Caco-2 (cell line): ENCODE results near the gene SLX4IP. TPM values are rescaled to one million over a fixed set of nuclear protein-coding genes. Genes with fewer than 3 reads are reported as not detected.

Experiments
- BruUV-seq: library from RNA; stranded (reverse); fragments of 400-500 nt; replicated peaks from 2 replicates; lab custom pipeline; 2021; lab: Mats Ljungman, UMichigan
- CTCF ChIA-PET: fragments of 300-600 bp; sonication (Branson Sonifier 250); formaldehyde crosslinking; loops from one replicate; lab custom pipeline; 2022; ENCODE audit warnings: antibody characterized with exemption; lab: Charles Lee
- POLR2A ChIA-PET: fragments of 300-600 bp; sonication (Branson Sonifier 250); formaldehyde crosslinking; loops from one replicate; lab custom pipeline; 2022; ENCODE audit warnings: antibody characterized with exemption; lab: Charles Lee
- DNase-seq, 2 experiments: peaks; one replicate each; pipeline versions ENCODE4 v3.0.0 to v3.0.0-alpha.2; 2020 to 2022
- H3K27me3 ChIP-seq: replicated peaks from 2 replicates; pipeline ENCODE4 v1.6.0; 2011; ENCODE audit warnings: low read length; ENCODE audit not compliant: control insufficient read depth, insufficient read depth
- H3K36me3 ChIP-seq: 2 replicates; pipeline ENCODE4 v1.5.1; 2011; ENCODE audit warnings: low read length; ENCODE audit not compliant: control insufficient read depth, insufficient read depth
- H3K4me1 ChIP-seq: fragments of 250-450 bp; sonication (Bioruptor Pico); 2 replicates; pipeline ENCODE4 v1.5.1; 2020; ENCODE audit warnings: mild to moderate bottlenecking
- H3K4me3 ChIP-seq: 2 replicates; pipeline ENCODE4 v1.5.1; 2011; ENCODE audit warnings: low read depth, mild to moderate bottlenecking, control low read depth, low read length
- H3K9me3 ChIP-seq: fragments of 250-450 bp; sonication (Bioruptor Pico); 2 replicates; pipeline ENCODE4 v1.5.1; 2020; ENCODE audit warnings: mild to moderate bottlenecking, moderate library complexity
- H3K27ac Mint-ChIP-seq: one replicate; pipeline ENCODE4 v1.8.0; 2022; ENCODE audit warnings: mixed read lengths; ENCODE audit not compliant: unreplicated experiment
- H3K27me3 Mint-ChIP-seq: one replicate; pipeline ENCODE4 v1.8.0; 2022; ENCODE audit warnings: mixed read lengths; ENCODE audit not compliant: insufficient read depth, unreplicated experiment
- H3K36me3 Mint-ChIP-seq: one replicate; pipeline ENCODE4 v1.8.0; 2022; ENCODE audit warnings: mild to moderate bottlenecking, mixed read lengths; ENCODE audit not compliant: insufficient read depth, unreplicated experiment
- H3K4me1 Mint-ChIP-seq: one replicate; pipeline ENCODE4 v1.8.0; 2022; ENCODE audit warnings: low read depth, mixed read lengths; ENCODE audit not compliant: unreplicated experiment
- H3K4me3 Mint-ChIP-seq: one replicate; pipeline ENCODE4 v1.8.0; 2022; ENCODE audit warnings: mild to moderate bottlenecking, moderate library complexity, mixed read lengths; ENCODE audit not compliant: unreplicated experiment
- H3K9me3 Mint-ChIP-seq: one replicate; pipeline ENCODE4 v1.8.0; 2022; ENCODE audit warnings: mixed read lengths; ENCODE audit not compliant: unreplicated experiment
- CTCF ChIP-seq, 2 experiments: fragments of 200-600 bp in 1 of 2; IDR thresholded peaks; 1 replicate in 1 of 2; 2 replicates in 1 of 2; pipeline versions ENCODE4 v1.5.1 to v1.8.0; 2011 to 2022; ENCODE audit warnings: antibody characterized with exemption in 1 of 2, control low read depth in 1 of 2, inconsistent platforms in 1 of 2, low read depth in 1 of 2, low read length in 1 of 2, mild to moderate bottlenecking in 1 of 2, moderate library complexity in 1 of 2; ENCODE audit not compliant: insufficient read depth in 1 of 2, severe bottlenecking in 1 of 2, unreplicated experiment in 1 of 2
- intact Hi-C: fragments of 100-400 bp; cut with micrococcal nuclease; formaldehyde crosslinking; loops from one replicate; pipeline ENCODE4 v1.10.0; 2022; ENCODE audit not compliant: unreplicated experiment
- total RNA-seq: library from RNA; stranded (reverse); gene quantifications from 2 replicates; pipeline ENCODE4 v1.2.3, GENCODE V29; 2022

Gene SLX4IP
- total RNA-seq, 1 experiment from 2014 or later, result 8.5 TPM

GRCh38 chr20:10591946-10592521 lies 156.9 kb downstream of the SLX4IP start:
- no peak for DNase-seq
- BruUV-seq, result no TSS peak
- Histone ChIP-seq H3K9me3 (no peaks in the 10 kb centered on the region), H3K4me3 (no peak overlapping the region), H3K4me1 (no peaks in the 10 kb centered on the region), H3K36me3 (no peaks in the 10 kb centered on the region), H3K27me3 (no peaks in the 10 kb centered on the region)
- Mint-ChIP-seq H3K4me1 (peaks cover 8% of the 10 kb centered on the region), H3K4me3 (no peak overlapping the region), H3K27me3 (no peaks in the 10 kb centered on the region), H3K9me3 (no peaks in the 10 kb centered on the region), H3K36me3 (peaks cover 6% of the 10 kb centered on the region), H3K27ac (no peak overlapping the region)
- ChIA-PET POLR2A (no interaction called here), CTCF (no interaction called here)
- intact Hi-C loops, result no loop called here
- TF ChIP-seq CTCF (IDR thresholded peaks at IDR 0.05; ENCODE audit: insufficient read depth in 1 of 2, low read depth in 1 of 2, low read length in 1 of 2, severe bottlenecking in 1 of 2, unreplicated experiment in 1 of 2), result no peak

GRCh38 chr20:10594296-10594868 lies 159.3 kb downstream of the SLX4IP start:
- peaks cover 8% of the 10 kb centered on the region for H3K4me1 Mint-ChIP-seq
- DNase-seq, result no peak
- Histone ChIP-seq H3K9me3 (no peaks in the 10 kb centered on the region), H3K4me3 (no peak overlapping the region), H3K4me1 (peaks cover 10% of the 10 kb centered on the region; the same call in 1 of the 2 replicates), H3K27me3 (no peaks in the 10 kb centered on the region), H3K36me3 (no peaks in the 10 kb centered on the region)
- peaks cover 6% of the 10 kb centered on the region for H3K36me3 Mint-ChIP-seq
- no peak overlapping the region for H3K27ac Mint-ChIP-seq
- BruUV-seq, result no TSS peak
- no peak for TF ChIP-seq CTCF (IDR thresholded peaks at IDR 0.05; ENCODE audit: insufficient read depth in 1 of 2, low read depth in 1 of 2, low read length in 1 of 2, severe bottlenecking in 1 of 2, unreplicated experiment in 1 of 2)
- CTCF ChIA-PET, result no interaction called here
- POLR2A ChIA-PET, result no interaction called here
- intact Hi-C loops, result no loop called here
- H3K4me3 Mint-ChIP-seq, result no peak overlapping the region
- no peaks in the 10 kb centered on the region for H3K9me3 Mint-ChIP-seq
- no peaks in the 10 kb centered on the region for H3K27me3 Mint-ChIP-seq

GRCh38 chr20:10595266-10595665 lies 160.2 kb downstream of the SLX4IP start:
- intact Hi-C loops, result no loop called here
- no peak overlapping the region for H3K4me3 Mint-ChIP-seq
- peaks cover 10% of the 10 kb centered on the region; the same call in 1 of the 2 replicates for H3K4me1 ChIP-seq

More at GRCh38 chr20:10595266-10595665, 160.2 kb downstream of the SLX4IP start:
- Histone ChIP-seq H3K27me3 (no peaks in the 10 kb centered on the region), H3K9me3 (no peaks in the 10 kb centered on the region), H3K36me3 (no peaks in the 10 kb centered on the region), H3K4me3 (no peak overlapping the region)
- ChIA-PET CTCF (interaction anchor here (1.0 kb wide), 1 partner anchor 16 kb away, joined by 3 read pairs; no protein-coding TSS in a partner anchor), POLR2A (no interaction called here)
- no TSS peak for BruUV-seq
- H3K9me3 Mint-ChIP-seq, result no peaks in the 10 kb centered on the region
- no peak overlapping the region for H3K27ac Mint-ChIP-seq
- no peaks in the 10 kb centered on the region for H3K27me3 Mint-ChIP-seq
- H3K4me1 Mint-ChIP-seq, result peaks cover 8% of the 10 kb centered on the region
- no peak for TF ChIP-seq CTCF (IDR thresholded peaks at IDR 0.05; ENCODE audit: insufficient read depth in 1 of 2, low read depth in 1 of 2, low read length in 1 of 2, severe bottlenecking in 1 of 2, unreplicated experiment in 1 of 2)
- peaks cover 6% of the 10 kb centered on the region for H3K36me3 Mint-ChIP-seq
- DNase-seq, result no peak
